Muscle of arm (tissue), 12 donors: Measurements from ENCODE around the gene LHB. TPM values are rescaled to one million over a fixed set of nuclear protein-coding genes. Genes with fewer than 3 reads are reported as not detected.
A peak's percentile ranks its signal among the peaks of the same experiment; 100 is the strongest.

Experiments used
- DNase-seq: peaks from one replicate; pipeline ENCODE4 v3.0.0-alpha.2; 2013
- polyA plus RNA-seq, 12 donors: library from polyadenylated mRNA; unstranded; fragments of 120-200 nt; gene quantifications; one replicate each; pipeline ENCODE4 v1.2.1, GENCODE V29; 2013; ENCODE audit not compliant: insufficient read length in 12 of 12

LHB gene
- polyA plus RNA-seq, 12 donors, result not detected

- no peak for DNase-seq
Observed at GRCh38 chr19:49014123-49014869, 2.6 kb downstream of the LHB start.

GRCh38 chr19:49011194-49011593, 5.7 kb downstream of the LHB start:
- DNase-seq, result no peak

GRCh38 chr19:49010453-49010852, 6.4 kb downstream of the LHB start:
- no peak for DNase-seq

DNA sequence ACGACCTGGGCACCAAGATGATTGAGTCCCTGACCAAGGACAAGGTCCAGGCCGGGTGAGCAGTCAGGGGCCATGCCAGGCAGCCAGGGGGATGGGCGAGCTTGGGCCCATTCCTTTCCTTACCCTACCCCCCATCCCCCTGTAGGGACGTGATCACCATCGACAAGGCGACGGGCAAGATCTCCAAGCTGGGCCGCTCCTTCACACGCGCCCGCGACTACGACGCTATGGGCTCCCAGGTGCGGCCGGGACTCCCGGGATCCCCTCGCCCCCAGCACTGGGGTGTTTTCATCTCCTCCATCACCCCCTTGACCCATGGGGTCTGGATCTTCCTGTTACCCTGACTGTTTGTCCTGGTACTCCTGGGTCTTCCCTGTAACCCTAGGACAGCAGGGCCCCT, 7.1 kb downstream of the LHB start:
- no peak for DNase-seq

GRCh38 chr19:49006905-49007304, 10.0 kb downstream of the LHB start:
- no peak for DNase-seq

- no peak for DNase-seq
Observed at GRCh38 chr19:49004964-49005614, 11.8 kb downstream of the LHB start.

GRCh38 chr19:49004133-49004532, 12.8 kb downstream of the LHB start:
- DNase-seq, result no peak

GRCh38 chr19:48999481-49000325, 17.2 kb downstream of the LHB start:
- DNase-seq, result no peak

DNA sequence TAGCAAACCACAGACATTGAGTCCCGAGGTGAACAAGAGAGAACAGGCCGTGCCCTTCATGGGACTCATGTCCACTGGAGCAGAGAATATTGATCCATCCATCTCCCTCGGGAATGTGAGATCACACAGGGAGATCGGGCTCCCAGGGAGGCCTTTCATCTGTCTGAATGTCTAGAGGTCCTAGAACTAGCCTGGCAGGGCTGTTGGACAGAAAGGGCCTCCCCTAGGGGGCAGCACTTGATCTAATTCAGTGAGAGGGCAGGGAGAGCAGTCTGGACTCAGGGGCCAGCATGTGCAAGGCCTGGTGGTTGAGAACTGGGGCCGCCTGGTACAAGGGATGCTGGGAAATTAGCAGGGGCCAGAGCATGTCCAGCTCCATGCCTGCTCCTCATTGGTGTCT, 18.9 kb downstream of the LHB start:
- DNase-seq, result no peak

DNA sequence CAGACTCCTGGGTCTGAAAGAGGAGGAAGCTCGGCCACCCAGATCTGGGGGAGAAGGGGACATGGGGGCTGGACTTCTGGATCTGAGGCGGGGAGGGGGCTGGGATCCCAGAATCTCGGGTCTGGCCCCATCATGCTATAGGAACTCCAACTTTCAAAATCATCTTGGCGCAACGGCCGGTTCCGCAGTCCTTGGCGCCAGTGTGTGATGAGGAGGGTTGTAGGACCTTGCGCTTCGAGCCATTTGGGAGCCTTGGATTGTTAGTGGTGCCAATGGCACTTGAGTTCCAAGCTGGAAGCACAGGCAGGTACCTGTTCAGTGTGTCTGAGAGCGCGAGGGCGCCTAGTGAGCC, 22.9 kb downstream of the LHB start:
- no peak for DNase-seq

GRCh38 chr19:48993175-48994034, 23.5 kb downstream of the LHB start, which contains the start of the genes GYS1 and RUVBL2:
Gene GYS1 (minus strand): TSS chr19:48993309. CDS start chr19:48993112, 197 bp downstream.
Gene RUVBL2 (plus strand): TSS chr19:48993887. CDS start chr19:48993912, 25 bp downstream.
- DNase-seq, result peak; percentile 100

GRCh38 chr19:48992581-48993174, 24.2 kb downstream of the LHB start:
- DNase-seq, result no peak

- peak; percentile 72 for DNase-seq
Observed at GRCh38 chr19:48991873-48992580, 24.9 kb downstream of the LHB start.

- no peak for DNase-seq
Observed at GRCh38 chr19:48991011-48991609, 25.8 kb downstream of the LHB start.

DNA sequence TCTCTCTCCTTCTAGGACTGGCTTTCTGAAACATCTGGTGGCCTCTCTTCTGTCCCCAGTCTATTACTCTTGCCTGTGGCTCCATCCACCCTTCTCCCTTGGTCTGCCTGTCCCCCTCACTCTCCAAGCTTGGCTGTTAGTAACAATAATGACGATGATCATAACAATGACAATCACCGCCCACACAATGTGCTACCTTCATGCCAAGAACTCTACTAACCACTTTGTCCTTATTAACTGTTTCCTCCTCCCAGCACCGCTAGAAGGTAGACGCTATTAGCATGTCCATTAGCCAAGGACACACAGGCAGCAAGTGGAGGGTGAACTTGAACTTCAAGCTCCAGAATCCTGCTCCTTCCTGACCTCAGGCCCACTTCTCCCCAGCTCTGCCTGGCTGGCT, 26.5 kb downstream of the LHB start:
- no peak for DNase-seq

DNA sequence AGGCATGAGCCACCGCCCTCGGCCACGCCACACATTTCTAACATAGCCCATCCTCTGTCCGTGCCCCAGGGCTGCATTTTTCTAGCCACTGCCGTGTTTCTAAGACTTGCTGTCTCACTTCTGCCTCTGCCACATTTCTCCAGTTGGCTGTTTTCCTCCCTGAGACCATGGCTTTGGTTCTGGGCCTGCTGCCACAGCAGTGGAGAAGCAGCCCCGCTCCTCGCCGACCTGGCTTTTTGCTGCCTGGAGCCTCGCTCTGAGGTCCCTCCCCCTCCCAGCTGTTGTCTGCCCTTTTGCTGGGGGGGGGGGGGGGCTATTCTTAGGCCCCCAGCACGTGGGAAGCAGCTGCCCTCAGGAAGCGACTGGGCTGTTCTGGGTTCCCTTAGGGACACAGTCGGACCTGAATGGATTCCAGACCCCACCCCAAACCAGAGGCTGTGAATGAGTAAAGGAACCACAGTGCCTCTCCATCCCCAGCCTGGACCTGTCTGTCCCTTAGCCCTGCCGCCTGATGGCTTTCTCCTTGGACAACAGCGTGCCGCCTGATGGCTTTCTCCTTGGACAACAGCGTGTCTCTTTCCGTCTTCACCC, 27.1 kb downstream of the LHB start:
- DNase-seq, result no peak

DNA sequence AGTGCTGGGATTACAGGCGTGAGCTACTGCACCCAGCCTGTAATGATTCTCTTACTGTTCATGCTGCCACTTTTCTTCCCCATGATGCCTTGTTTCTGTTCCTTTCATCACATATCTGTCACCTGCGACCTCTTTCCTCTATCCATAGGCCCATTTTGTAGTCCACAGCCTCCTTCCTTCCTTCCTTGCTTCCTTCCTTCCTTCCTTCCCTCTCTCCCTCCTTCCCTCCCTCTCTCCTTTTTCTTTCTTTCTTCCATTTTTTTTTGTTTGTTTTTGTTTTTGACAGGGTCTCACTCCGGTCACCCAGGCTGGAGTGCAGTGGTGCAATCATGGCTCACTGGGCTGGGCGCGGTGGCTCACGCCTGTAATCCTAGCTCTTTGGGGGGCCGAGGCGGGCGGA, 28.0 kb downstream of the LHB start:
- no peak for DNase-seq

- DNase-seq, result no peak
Observed at GRCh38 chr19:48988286-48988685, 28.6 kb downstream of the LHB start.

GRCh38 chr19:48987323-48987722, 29.6 kb downstream of the LHB start:
- DNase-seq, result no peak

GRCh38 chr19:48986211-48986610, 30.7 kb downstream of the LHB start:
- DNase-seq, result no peak
